Gastroesophageal sphincter (tissue), 4 donors: ENCODE results near the gene RGL1. TPM values are rescaled to one million over a fixed set of nuclear protein-coding genes. Genes with fewer than 3 reads are reported as not detected.
A peak's percentile ranks its signal among the peaks of the same experiment; 100 is the strongest.

Source experiments
- ATAC-seq: fragments of 150-250 bp; one replicate; pipeline ENCODE4 v1.9.1; 2016; ENCODE audit warnings: mild to moderate bottlenecking, moderate library complexity
- H3K27ac ChIP-seq, 4 donors: fragments of 200-600 bp; sonication (generic) in 3 of 4; 1 replicate in 3 of 4; 2 replicates in 1 of 4; pipeline ENCODE4 v1.5.1; 2016 to 2019
- H3K27me3 ChIP-seq: fragments of 200-600 bp; sonication (generic); one replicate; pipeline ENCODE4 v1.5.1; 2019
- H3K36me3 ChIP-seq, 2 donors: fragments of 200-600 bp; sonication (generic); one replicate each; pipeline ENCODE4 v1.5.1; 2019; ENCODE audit warnings: control low read depth in 1 of 2
- H3K4me1 ChIP-seq, 3 donors: fragments of 200-600 bp; sonication (generic); 1 replicate in 2 of 3; 2 replicates in 1 of 3; pipeline ENCODE4 v1.5.1; 2016 to 2019; ENCODE audit warnings: control low read depth in 2 of 3
- H3K4me3 ChIP-seq, 2 donors: fragments of 200-600 bp; sonication (generic); one replicate each; pipeline ENCODE4 v1.5.1; 2019; ENCODE audit warnings: mild to moderate bottlenecking in 1 of 2, moderate library complexity in 1 of 2
- H3K9me3 ChIP-seq, 3 donors: fragments of 200-600 bp; sonication (generic); one replicate each; pipeline ENCODE4 v1.5.1; 2017 to 2019; ENCODE audit warnings: control low read depth in 2 of 3
- EP300 ChIP-seq: sonication (generic); formaldehyde crosslinking; IDR thresholded peaks from one replicate; pipeline ENCODE4 v1.6.1; 2017; ENCODE audit warnings: antibody characterized with exemption, mild to moderate bottlenecking
- POLR2A ChIP-seq, 2 donors: fragments of 450-650 bp; IDR thresholded peaks; one replicate each; pipeline ENCODE4 v1.6.1; 2017; ENCODE audit warnings: antibody characterized with exemption in 2 of 2, mild to moderate bottlenecking in 2 of 2, moderate library complexity in 1 of 2
- POLR2AphosphoS5 ChIP-seq: sonication (generic); formaldehyde crosslinking; IDR thresholded peaks from one replicate; pipeline ENCODE4 v1.6.1; 2017; ENCODE audit warnings: antibody characterized with exemption
- WGBS, 2 donors: methylation state at CpG; one replicate each; pipeline ENCODE4 v1.1.5; 2018; ENCODE audit warnings: low coverage in 1 of 2; 5-methylcytosine and 5-hydroxymethylcytosine counted together
- total RNA-seq, 4 donors: library from RNA; depleted of rRNA; stranded (reverse); fragments of >200 nt; gene quantifications; one replicate each; pipeline ENCODE4 v1.1.0, GENCODE V29; 2016
- TF ChIP-seq, protein P1 (sequence below), 4 experiments: fragments of 200-600 bp in 2 of 4; fragments of 450-650 bp in 2 of 4; sonication (generic) in 1 of 4; IDR thresholded peaks; one replicate each; pipeline ENCODE4 v1.5.1; 2017 to 2019; ENCODE audit warnings: antibody characterized with exemption in 4 of 4, mild to moderate bottlenecking in 2 of 4, moderate library complexity in 2 of 4

Gene RGL1
- total RNA-seq, 4 donors from 2014 or later, result 31.3 to 57.8 (median 38.9) TPM

DNA sequence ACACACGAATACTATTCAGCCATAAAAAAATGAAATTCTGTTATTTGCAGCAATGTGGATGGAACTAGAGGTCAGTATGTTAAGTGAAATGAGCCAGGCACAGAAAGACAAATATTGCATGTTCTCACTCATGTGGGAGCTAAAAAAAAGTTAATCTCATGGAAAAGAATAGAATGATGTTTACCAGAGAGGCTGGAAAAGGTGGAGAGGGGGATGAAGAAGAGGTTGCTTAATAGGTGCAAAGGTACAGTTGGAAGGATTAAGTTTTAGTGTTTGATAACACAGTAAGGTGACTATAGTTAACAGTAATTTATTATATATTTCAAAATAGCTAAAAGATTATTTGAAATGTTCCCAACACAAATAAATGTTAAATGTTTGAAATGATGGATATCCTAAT lies 10.8 kb upstream of the RGL1 start:
- H3K4me3 ChIP-seq, result no peak overlapping the region
- ATAC-seq, result no peak

DNA sequence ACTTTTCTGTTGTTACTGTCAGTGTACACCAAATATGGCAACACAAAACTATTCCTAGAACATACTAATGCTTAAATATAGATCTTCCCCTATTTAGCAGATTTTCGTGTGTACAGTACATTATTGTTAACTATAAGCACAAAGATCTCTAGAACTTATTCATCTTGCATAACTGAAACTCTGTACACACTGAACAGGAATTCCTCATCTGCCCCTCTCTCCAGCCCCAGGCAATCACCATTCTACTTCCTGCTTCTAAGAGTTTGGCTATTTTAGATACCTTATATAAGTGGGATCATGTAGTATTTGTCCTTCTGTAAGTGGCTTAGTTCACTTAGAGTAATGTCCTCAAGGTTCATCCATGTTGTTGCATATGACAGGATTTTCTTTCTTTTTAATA lies 4.5 kb upstream of the RGL1 start:
- Histone ChIP-seq H3K27ac (no peak overlapping the region), H3K36me3 (no peaks in the 10 kb centered on the region), H3K4me3 (no peak overlapping the region), H3K27me3 (no peaks in the 10 kb centered on the region), H3K4me1 (peaks cover 0 to 8% (median 0%) of the 10 kb centered on the region in 3 donors), H3K9me3 (peaks cover 0 to 6% (median 0%) of the 10 kb centered on the region in 3 donors)
- ATAC-seq, result no peak
- TF ChIP-seq, protein P1, sequence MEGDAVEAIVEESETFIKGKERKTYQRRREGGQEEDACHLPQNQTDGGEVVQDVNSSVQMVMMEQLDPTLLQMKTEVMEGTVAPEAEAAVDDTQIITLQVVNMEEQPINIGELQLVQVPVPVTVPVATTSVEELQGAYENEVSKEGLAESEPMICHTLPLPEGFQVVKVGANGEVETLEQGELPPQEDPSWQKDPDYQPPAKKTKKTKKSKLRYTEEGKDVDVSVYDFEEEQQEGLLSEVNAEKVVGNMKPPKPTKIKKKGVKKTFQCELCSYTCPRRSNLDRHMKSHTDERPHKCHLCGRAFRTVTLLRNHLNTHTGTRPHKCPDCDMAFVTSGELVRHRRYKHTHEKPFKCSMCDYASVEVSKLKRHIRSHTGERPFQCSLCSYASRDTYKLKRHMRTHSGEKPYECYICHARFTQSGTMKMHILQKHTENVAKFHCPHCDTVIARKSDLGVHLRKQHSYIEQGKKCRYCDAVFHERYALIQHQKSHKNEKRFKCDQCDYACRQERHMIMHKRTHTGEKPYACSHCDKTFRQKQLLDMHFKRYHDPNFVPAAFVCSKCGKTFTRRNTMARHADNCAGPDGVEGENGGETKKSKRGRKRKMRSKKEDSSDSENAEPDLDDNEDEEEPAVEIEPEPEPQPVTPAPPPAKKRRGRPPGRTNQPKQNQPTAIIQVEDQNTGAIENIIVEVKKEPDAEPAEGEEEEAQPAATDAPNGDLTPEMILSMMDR (IDR thresholded peaks at IDR 0.05), result no peak
- TF ChIP-seq POLR2A (IDR thresholded peaks at IDR 0.05) (no peak), EP300 (no peak), POLR2AphosphoS5 (no peak)
- WGBS, 2 donors, result 78 to 85% methylated on average over 1 of the region's 1 CpG

More for the DNA sequence above, 10.8 kb upstream of the RGL1 start:
- H3K9me3 ChIP-seq, result no peaks in the 10 kb centered on the region
- H3K36me3 ChIP-seq, result no peaks in the 10 kb centered on the region
- H3K27me3 ChIP-seq, result no peaks in the 10 kb centered on the region
- no peak overlapping the region for H3K27ac ChIP-seq
- 67 to 100% methylated on average over 1 of the region's 1 CpG for WGBS, 2 donors
- TF ChIP-seq EP300, result no peak
- TF ChIP-seq, protein P1 (IDR thresholded peaks at IDR 0.05), result no peak
- no peak for TF ChIP-seq POLR2AphosphoS5
- TF ChIP-seq POLR2A (IDR thresholded peaks at IDR 0.05), result no peak
- no peaks in the 10 kb centered on the region for H3K4me1 ChIP-seq

DNA sequence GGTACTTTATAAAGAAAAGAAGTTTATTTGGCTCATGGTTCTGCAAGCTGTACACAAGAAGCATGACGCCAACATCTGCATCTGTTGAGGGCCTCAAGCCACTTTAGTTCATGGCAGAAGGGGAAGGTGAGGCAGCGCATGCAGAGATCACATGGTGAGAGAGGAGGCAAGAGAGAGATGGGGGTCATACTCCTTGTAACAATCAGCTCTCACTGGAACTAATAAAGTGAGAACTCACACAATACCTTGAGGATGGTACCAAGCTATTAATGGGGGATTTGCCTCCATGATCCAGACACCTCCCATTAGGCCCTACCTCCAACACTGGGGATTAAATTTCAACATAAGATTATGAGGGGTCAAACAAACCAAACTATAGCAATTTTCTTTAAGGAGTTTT lies 3.3 kb upstream of the RGL1 start:
- TF ChIP-seq, protein P1 (IDR thresholded peaks at IDR 0.05), result no peak
- TF ChIP-seq POLR2A (IDR thresholded peaks at IDR 0.05) (no peak), EP300 (no peak), POLR2AphosphoS5 (no peak)
- 100% methylated on average over 1 to 2 of the region's 2 CpGs for WGBS, 2 donors

DNA sequence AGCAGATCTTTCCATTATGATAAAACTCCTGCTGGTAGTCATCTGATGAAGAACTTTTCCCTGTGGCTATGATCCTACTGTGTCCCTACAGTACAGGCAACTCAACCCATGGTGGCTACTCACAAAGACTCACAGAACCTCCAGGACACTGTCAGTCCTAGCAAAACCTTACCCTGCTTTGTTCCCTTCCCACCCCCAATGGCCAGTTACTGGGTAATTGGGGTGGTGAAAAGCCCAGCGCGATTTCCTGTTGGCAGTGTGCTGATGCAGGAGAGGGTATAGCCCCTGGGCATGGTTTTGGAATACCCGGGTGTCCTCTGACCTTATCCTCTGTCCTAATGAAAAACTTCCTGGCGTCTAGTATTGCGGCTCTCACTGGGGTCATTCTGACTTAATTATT lies 533 bp upstream of the RGL1 start:
- 39 to 46% methylated on average over 3 to 5 of the region's 5 CpGs for WGBS, 2 donors

More for the DNA sequence above, 3.3 kb upstream of the RGL1 start:
- Histone ChIP-seq H3K9me3 (peaks cover 0 to 6% (median 0%) of the 10 kb centered on the region in 3 donors), H3K4me1 (peaks cover 0 to 12% (median 2%) of the 10 kb centered on the region in 3 donors), H3K4me3 (no peak overlapping the region), H3K27me3 (no peaks in the 10 kb centered on the region), H3K36me3 (no peaks in the 10 kb centered on the region), H3K27ac (no peak overlapping the region)
- ATAC-seq, result no peak

DNA sequence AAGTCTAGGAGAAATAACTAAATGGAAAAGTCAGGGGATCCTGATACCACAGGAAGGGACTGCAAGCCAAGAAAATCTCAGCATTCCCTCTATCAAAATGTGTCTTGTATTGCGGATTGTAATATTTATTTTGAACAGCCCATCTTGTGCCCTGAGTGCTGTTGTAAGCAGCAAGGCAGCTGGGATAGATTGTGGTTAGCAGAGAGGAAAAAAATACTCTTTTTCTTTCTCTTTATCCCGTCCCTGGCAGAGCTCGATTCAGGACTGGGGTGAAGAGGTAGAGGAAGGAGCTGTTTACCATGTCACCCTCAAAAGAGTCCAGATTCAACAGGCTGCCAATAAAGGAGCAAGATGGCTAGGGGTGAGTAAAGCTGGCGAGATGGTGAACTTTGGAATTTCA lies 1.2 kb downstream of the RGL1 start:
- Histone ChIP-seq H3K27me3 (no peaks in the 10 kb centered on the region), H3K27ac (peak overlapping the region; percentile 20 to 92 (median 80)), H3K9me3 (peaks cover 0 to 6% (median 0%) of the 10 kb centered on the region in 3 donors), H3K36me3 (no peaks in the 10 kb centered on the region), H3K4me3 (peak overlapping the region; percentile 51 to 73), H3K4me1 (peaks cover 7 to 56% (median 13%) of the 10 kb centered on the region in 3 donors)
- ATAC-seq, result no peak
- TF ChIP-seq POLR2A (IDR thresholded peaks at IDR 0.05) (no peak), EP300 (no peak), POLR2AphosphoS5 (no peak)
- TF ChIP-seq, protein P1 (IDR thresholded peaks at IDR 0.05), result no peak
- WGBS, 2 donors, result 5 to 6% methylated on average over 4 of the region's 4 CpGs

More for the DNA sequence above, 533 bp upstream of the RGL1 start:
- Histone ChIP-seq H3K4me3 (peak overlapping the region; percentile 51 to 73), H3K4me1 (peaks cover 7 to 39% (median 9%) of the 10 kb centered on the region in 3 donors), H3K36me3 (no peaks in the 10 kb centered on the region), H3K9me3 (peaks cover 0 to 6% (median 0%) of the 10 kb centered on the region in 3 donors), H3K27me3 (no peaks in the 10 kb centered on the region), H3K27ac (peak overlapping the region; percentile 39 to 94 (median 89))
- no peak for TF ChIP-seq POLR2AphosphoS5
- no peak for TF ChIP-seq POLR2A (IDR thresholded peaks at IDR 0.05)
- no peak for TF ChIP-seq EP300
- TF ChIP-seq, protein P1 (IDR thresholded peaks at IDR 0.05), result no peak
- peak; percentile 10 for ATAC-seq
